Type B pancreatic cell (in vitro differentiated cells): ENCODE measurements around the gene FECH. TPM values are rescaled to one million over a fixed set of nuclear protein-coding genes. Genes with fewer than 3 reads are reported as not detected.
"Not testable (repeated sequence)": the region's sequence is repeated elsewhere in the genome, so short reads cannot be mapped to it uniquely, and the experiment has no call there.

Experiments
- DNase-seq: peaks from one replicate; pipeline ENCODE4 v3.0.0; 2021; ENCODE audit warnings: mixed read lengths; ENCODE audit not compliant: unreplicated experiment; ENCODE audit errors: extremely low spot score
- H3K27ac Mint-ChIP-seq: 2 replicates; pipeline ENCODE4 v1.8.0; 2021; ENCODE audit warnings: mild to moderate bottlenecking, mixed read lengths
- H3K27me3 Mint-ChIP-seq: 2 replicates; pipeline ENCODE4 v1.8.0; 2021; ENCODE audit warnings: mixed read lengths
- H3K36me3 Mint-ChIP-seq: 2 replicates; pipeline ENCODE4 v1.8.0; 2021; ENCODE audit warnings: mixed read lengths
- H3K4me1 Mint-ChIP-seq: one replicate; pipeline ENCODE4 v1.8.0; 2021; ENCODE audit warnings: mixed read lengths; ENCODE audit not compliant: unreplicated experiment
- H3K4me3 Mint-ChIP-seq: 2 replicates; pipeline ENCODE4 v1.8.0; 2021; ENCODE audit warnings: mild to moderate bottlenecking, mixed read lengths
- H3K9me3 Mint-ChIP-seq: 2 replicates; pipeline ENCODE4 v1.8.0; 2021; ENCODE audit warnings: mixed read lengths
- total RNA-seq: library from RNA; stranded (reverse); gene quantifications from 2 replicates; pipeline ENCODE4 v1.2.1, GENCODE V29; 2021; ENCODE audit warnings: low replicate concordance
- TF ChIP-seq, protein P1 (sequence below): fragments of 200-600 bp; sonication (generic); conservative IDR thresholded peaks from 2 replicates; pipeline ENCODE4 v1.5.0; 2021; ENCODE audit warnings: antibody characterized with exemption, mild to moderate bottlenecking

Gene FECH
- total RNA-seq, 1 donor from 2014 or later = 22.1 TPM

DNA sequence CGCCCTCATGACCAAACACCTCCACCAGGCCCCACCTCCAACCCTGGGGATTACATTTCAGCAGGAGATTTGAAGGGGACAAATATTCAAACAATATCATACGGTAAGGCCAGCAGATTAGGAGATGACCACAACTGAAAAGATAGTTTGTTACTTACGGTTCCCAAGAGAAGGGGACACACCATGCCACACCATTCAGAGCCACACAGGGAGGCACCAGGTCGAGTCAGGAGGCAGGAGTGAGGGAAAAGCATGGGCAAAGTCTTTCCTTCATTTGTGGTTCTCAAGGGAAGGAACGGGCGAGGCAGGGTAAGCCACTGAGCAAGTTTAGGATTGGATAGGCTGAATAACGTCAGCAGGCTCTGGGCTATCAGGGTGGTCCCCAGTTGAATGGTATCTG lies 57.4 kb downstream of the FECH start:
- no peak for DNase-seq
- peaks cover 5% of the 10 kb centered on the region for H3K9me3 Mint-ChIP-seq
- no peaks in the 10 kb centered on the region for H3K36me3 Mint-ChIP-seq
- H3K27ac Mint-ChIP-seq = no peak overlapping the region
- no peak overlapping the region for H3K4me3 Mint-ChIP-seq
- H3K4me1 Mint-ChIP-seq = peaks cover 25% of the 10 kb centered on the region
- peaks cover 7% of the 10 kb centered on the region for H3K27me3 Mint-ChIP-seq
- TF ChIP-seq, protein P1, sequence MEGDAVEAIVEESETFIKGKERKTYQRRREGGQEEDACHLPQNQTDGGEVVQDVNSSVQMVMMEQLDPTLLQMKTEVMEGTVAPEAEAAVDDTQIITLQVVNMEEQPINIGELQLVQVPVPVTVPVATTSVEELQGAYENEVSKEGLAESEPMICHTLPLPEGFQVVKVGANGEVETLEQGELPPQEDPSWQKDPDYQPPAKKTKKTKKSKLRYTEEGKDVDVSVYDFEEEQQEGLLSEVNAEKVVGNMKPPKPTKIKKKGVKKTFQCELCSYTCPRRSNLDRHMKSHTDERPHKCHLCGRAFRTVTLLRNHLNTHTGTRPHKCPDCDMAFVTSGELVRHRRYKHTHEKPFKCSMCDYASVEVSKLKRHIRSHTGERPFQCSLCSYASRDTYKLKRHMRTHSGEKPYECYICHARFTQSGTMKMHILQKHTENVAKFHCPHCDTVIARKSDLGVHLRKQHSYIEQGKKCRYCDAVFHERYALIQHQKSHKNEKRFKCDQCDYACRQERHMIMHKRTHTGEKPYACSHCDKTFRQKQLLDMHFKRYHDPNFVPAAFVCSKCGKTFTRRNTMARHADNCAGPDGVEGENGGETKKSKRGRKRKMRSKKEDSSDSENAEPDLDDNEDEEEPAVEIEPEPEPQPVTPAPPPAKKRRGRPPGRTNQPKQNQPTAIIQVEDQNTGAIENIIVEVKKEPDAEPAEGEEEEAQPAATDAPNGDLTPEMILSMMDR = no peak

DNA sequence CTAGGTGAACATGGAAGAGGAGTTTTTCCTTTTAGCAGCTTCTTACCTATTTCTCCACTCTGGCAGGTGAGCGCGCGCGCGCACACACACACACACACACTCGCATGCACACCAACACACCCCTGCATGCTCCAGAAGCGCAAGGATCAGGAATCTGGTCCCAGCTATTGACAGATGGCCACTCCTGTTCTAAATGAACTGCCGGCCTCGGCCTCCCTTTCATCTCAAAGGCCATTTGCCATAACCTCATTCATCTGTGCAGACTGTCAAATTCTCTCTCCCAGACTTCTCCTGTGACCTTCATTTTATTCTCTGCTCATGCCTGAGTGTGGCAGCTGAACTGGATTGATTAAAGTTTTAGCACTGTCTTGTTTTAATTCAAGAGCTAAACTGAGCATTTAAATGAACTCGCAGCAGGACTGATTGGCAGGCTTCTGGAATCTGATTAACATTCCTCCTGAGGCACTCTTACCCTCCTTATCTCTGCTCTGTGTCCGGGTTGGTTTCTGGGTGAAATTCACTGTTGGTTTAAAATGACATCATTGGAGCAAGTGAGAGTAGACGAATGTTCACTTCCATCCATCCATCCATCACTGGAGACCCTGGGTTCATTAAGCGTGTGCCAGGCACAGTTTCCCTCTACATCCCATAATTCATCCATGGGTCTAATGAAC lies 58.8 kb downstream of the FECH start:
- H3K36me3 Mint-ChIP-seq = no peaks in the 10 kb centered on the region
- peaks cover 5% of the 10 kb centered on the region for H3K27me3 Mint-ChIP-seq
- TF ChIP-seq, protein P1 = no peak
- no peak for DNase-seq
- H3K9me3 Mint-ChIP-seq = peaks cover 7% of the 10 kb centered on the region
- no peak overlapping the region for H3K4me3 Mint-ChIP-seq
- peak overlapping the region; percentile 20 for H3K27ac Mint-ChIP-seq
- peaks cover 10% of the 10 kb centered on the region for H3K4me1 Mint-ChIP-seq

DNA sequence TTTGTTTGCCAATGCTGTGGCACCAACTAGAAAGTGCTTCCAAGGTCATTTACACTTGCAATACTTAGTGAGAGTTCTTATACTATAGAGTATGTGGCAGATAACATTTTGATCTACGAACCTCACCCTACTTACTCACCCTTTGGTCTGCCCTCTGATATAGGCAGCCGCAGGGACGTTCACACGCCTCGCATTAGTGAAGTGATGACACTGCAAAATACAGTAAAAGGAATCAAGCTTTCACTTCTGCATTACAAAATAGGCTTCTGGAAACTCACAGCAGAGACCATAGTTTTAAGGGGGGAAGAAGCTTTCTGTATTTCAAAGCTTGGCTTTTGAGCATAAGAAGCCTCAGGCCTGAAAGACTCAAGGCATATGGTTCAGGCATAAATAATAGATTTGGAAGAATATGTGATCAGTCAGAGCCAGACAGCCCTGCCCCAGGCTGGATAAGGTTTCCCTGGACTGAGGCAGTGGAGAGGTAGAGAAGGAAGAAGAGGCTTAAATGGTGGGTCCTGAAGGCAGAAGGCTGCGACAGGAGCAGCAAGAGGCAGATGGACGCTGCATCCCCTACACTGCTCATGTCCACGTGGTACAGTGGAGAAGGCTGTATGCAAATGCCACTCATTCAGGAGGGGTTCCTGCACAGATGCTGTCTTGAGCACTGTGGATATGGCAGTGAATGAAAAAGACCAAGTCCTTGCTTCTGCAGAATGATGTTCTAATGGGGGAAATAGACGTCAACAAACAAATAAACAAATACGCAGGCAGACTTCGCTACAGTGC lies 63.1 kb downstream of the FECH start:
- Mint-ChIP-seq H3K4me1 (peaks cover 8% of the 10 kb centered on the region), H3K27ac (no peak overlapping the region), H3K9me3 (peaks cover 7% of the 10 kb centered on the region), H3K27me3 (peaks cover 3% of the 10 kb centered on the region), H3K36me3 (no peaks in the 10 kb centered on the region), H3K4me3 (no peak overlapping the region)
- TF ChIP-seq, protein P1 = no peak
- no peak for DNase-seq

DNA sequence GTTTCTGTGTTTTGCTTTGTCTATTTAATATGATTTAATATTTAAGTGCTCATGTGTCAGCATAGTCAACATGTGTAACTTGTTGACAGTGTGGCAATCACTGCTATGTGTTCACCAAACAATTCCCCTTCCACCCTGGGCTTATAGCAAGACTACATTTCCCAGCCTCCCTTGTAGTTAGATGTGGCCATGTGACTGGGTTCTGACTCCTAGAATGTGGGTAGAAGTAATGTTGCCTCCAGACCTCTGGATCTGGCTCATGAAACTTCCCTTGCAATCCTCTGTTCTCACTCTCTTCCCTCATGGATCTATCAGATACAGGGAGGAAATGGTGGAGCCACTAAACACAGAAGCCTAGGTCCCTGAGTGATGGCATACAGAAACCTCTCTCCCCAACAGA lies 64.2 kb downstream of the FECH start:
- not testable (repeated sequence) for H3K36me3 Mint-ChIP-seq, H3K9me3 Mint-ChIP-seq, H3K4me1 Mint-ChIP-seq, DNase-seq, H3K27me3 Mint-ChIP-seq, H3K27ac Mint-ChIP-seq, H3K4me3 Mint-ChIP-seq

GRCh38 chr18:57519668-57520424 lies 66.7 kb downstream of the FECH start:
- Mint-ChIP-seq H3K4me1 (no peaks in the 10 kb centered on the region), H3K27ac (no peak overlapping the region), H3K36me3 (no peaks in the 10 kb centered on the region), H3K27me3 (no peaks in the 10 kb centered on the region), H3K9me3 (peaks cover 7% of the 10 kb centered on the region), H3K4me3 (no peak overlapping the region)
- DNase-seq = no peak
- TF ChIP-seq, protein P1 = no peak

- no peak overlapping the region for H3K27ac Mint-ChIP-seq
- DNase-seq = no peak
- no peaks in the 10 kb centered on the region for H3K9me3 Mint-ChIP-seq
- H3K4me1 Mint-ChIP-seq = no peaks in the 10 kb centered on the region
- H3K27me3 Mint-ChIP-seq = no peaks in the 10 kb centered on the region
- TF ChIP-seq, protein P1 = no peak
- H3K4me3 Mint-ChIP-seq = no peak overlapping the region
- H3K36me3 Mint-ChIP-seq = no peaks in the 10 kb centered on the region
These were observed 68.0 kb downstream of the FECH start for GRCh38 chr18:57518533-57518932.
